ENCODE data around the gene ABCF3. TPM values are rescaled to one million over a fixed set of nuclear protein-coding genes. Genes with fewer than 3 reads are reported as not detected.
A peak's percentile ranks its signal among the peaks of the same experiment; 100 is the strongest.

ABCF3 gene
- total and polyA plus RNA-seq, 2 donors from 2014 or later = 49.1 to 69.0 TPM

GRCh38 chr3:184228376-184229137 is 42.6 kb downstream of the ABCF3 start:
- no peak overlapping the region for H3K9ac ChIP-seq (ENCODE audit: low read length in 3 of 3)
- no peak overlapping the region for H3K27ac ChIP-seq (ENCODE audit: low read depth in 2 of 2, low read length in 2 of 2)
- DNase-seq (no peak), FAIRE-seq (no peak)
- H3K4me1 ChIP-seq (ENCODE audit: control insufficient read depth in 2 of 3, insufficient read depth in 2 of 3, low read depth in 1 of 3, low read length in 3 of 3) = peaks cover 0 to 14% (median 0%) of the 10 kb centered on the region in 3 donors
- H3K9me3 ChIP-seq (ENCODE audit: control insufficient read depth in 2 of 3, insufficient read depth in 1 of 3, low read length in 3 of 3) = no peaks in the 10 kb centered on the region
- H3K4me3 ChIP-seq (ENCODE audit: low read length in 3 of 3) = no peak overlapping the region
- H3K27me3 ChIP-seq (ENCODE audit: control insufficient read depth, insufficient read depth, low read length) = peaks cover 21% of the 10 kb centered on the region
- no peaks in the 10 kb centered on the region for H3K36me3 ChIP-seq (ENCODE audit: control insufficient read depth in 2 of 3, insufficient read depth in 3 of 3, low read length in 3 of 3)
- intact Hi-C loops (cut with DNase I) = no loop called here
- TF ChIP-seq CTCF (IDR thresholded peaks at IDR 0.05; ENCODE audit: borderline replicate concordance, extremely low read depth, insufficient read depth) = no peak

GRCh38 chr3:184229394-184230080 is 43.5 kb downstream of the ABCF3 start, which contains the start of gene VWA5B2:
TSS of gene VWA5B2 (plus strand) at chr3:184229585. CDS start at chr3:184230529, 944 bp downstream.
- DNase-seq = peak; percentile 75 to 88 (median 82)
- no peak for FAIRE-seq
- Histone ChIP-seq H3K4me3 (ENCODE audit: low read length in 3 of 3) (peak within 1 kb of the TSS; percentile 20 to 54 (median 38)), H3K27ac (ENCODE audit: low read depth in 2 of 2, low read length in 2 of 2) (no peak within 1 kb of the TSS), H3K27me3 (ENCODE audit: control insufficient read depth, insufficient read depth, low read length) (peaks cover 21% of the 10 kb centered on the region), H3K9ac (ENCODE audit: low read length in 3 of 3) (no peak within 1 kb of the TSS), H3K4me1 (ENCODE audit: control insufficient read depth in 2 of 3, insufficient read depth in 2 of 3, low read depth in 1 of 3, low read length in 3 of 3) (peaks cover 0 to 14% (median 0%) of the 10 kb centered on the region in 3 donors), H3K9me3 (ENCODE audit: control insufficient read depth in 2 of 3, insufficient read depth in 1 of 3, low read length in 3 of 3) (no peaks in the 10 kb centered on the region), H3K36me3 (ENCODE audit: control insufficient read depth in 2 of 3, insufficient read depth in 3 of 3, low read length in 3 of 3) (no peaks in the 10 kb centered on the region)
- intact Hi-C loops (cut with DNase I) = no loop called here
- no peak for TF ChIP-seq CTCF (IDR thresholded peaks at IDR 0.05; ENCODE audit: borderline replicate concordance, extremely low read depth, insufficient read depth)

DNA sequence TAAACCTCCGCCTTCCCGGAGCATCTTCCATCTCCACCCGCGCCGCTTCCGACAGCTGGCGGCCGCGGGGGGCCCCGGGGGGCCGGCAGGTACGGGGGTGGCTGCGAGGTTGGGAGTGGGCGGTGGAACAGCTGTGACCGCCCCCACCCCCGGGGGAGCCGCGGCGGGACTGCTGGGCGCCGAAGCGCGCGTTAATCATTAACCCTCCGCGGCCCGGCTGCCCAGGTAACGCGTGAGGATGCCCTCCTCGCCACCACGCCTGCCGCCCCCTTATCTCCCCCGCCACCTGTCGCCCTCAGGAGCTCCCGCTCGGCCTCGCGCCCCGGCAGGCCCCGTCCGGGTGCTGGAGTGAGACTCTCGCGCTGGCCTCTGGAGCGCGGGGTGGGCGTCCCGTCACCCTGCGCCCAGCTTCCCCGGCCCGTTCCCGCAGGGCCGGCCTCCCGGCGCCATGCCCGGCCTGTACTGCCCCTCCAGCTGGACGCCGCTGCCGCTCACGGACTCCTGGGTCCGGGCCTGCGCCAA is 44.1 kb downstream of the ABCF3 start:
- intact Hi-C loops (cut with DNase I) = no loop called here
- Histone ChIP-seq H3K27me3 (ENCODE audit: control insufficient read depth, insufficient read depth, low read length) (peaks cover 21% of the 10 kb centered on the region), H3K9ac (ENCODE audit: low read length in 3 of 3) (no peak overlapping the region), H3K4me3 (ENCODE audit: low read length in 3 of 3) (peak overlapping the region in 1 of 3 donors; percentile 54), H3K36me3 (ENCODE audit: control insufficient read depth in 2 of 3, insufficient read depth in 3 of 3, low read length in 3 of 3) (no peaks in the 10 kb centered on the region), H3K9me3 (ENCODE audit: control insufficient read depth in 2 of 3, insufficient read depth in 1 of 3, low read length in 3 of 3) (no peaks in the 10 kb centered on the region), H3K27ac (ENCODE audit: low read depth in 2 of 2, low read length in 2 of 2) (no peak overlapping the region), H3K4me1 (ENCODE audit: control insufficient read depth in 2 of 3, insufficient read depth in 2 of 3, low read depth in 1 of 3, low read length in 3 of 3) (peaks cover 0 to 14% (median 0%) of the 10 kb centered on the region in 3 donors)
- FAIRE-seq (no peak), DNase-seq (peak in 3 of 5 donors; percentile 40 to 72 (median 63))
- no peak for TF ChIP-seq CTCF (IDR thresholded peaks at IDR 0.05; ENCODE audit: borderline replicate concordance, extremely low read depth, insufficient read depth)
